Activated CD4-positive, alpha-beta T cell treated with anti-CD3 and anti-CD28 coated beads, Interleukin-2, amount 50 U/mL, for 24 hours (primary cell): ENCODE results near the gene INPP5F.

Source experiments
- DNase-seq, 2 donors: peaks; one replicate each; pipeline ENCODE4 v3.0.0-alpha.2; 2020; ENCODE audit warnings: low read depth in 1 of 2, low spot score in 1 of 2

Gene INPP5F

DNA sequence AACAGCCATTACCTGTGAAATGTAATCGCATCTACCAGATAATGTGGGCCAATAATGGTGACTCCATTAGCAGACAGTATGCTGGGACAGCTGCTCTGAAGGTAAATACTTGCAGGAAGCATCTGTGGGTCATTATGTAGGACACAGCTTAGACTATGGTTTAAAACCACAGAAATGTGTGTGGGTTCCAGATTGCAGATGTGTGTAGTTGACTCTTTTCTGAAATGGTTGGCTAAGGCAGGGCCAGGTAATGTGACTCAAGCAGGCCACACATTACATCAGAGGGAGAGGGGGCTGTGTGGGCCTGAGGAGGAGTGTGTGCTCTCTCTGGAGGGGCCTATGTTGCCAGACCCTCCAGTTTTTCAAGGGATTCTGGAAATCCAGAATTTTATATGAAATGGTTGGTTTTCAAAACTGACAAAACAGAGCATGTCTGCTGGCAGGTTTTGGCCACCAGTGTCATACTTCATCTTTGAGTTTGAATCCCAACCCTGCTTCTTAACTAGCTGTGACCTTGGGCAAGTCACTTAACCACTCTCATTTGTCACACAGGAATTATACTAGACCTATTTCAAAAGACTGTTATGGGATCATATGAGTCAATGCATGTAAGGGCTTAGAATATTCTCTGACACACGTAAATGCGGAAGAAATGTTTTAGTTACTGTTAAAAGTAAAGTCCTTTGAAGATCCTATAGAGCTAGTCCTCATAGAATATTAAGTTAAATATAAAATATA, 82.3 kb downstream of the INPP5F start:
- no peak for DNase-seq

- no peak for DNase-seq
Measured at GRCh38 chr10:119811122-119811521, 85.3 kb downstream of the INPP5F start.

DNA sequence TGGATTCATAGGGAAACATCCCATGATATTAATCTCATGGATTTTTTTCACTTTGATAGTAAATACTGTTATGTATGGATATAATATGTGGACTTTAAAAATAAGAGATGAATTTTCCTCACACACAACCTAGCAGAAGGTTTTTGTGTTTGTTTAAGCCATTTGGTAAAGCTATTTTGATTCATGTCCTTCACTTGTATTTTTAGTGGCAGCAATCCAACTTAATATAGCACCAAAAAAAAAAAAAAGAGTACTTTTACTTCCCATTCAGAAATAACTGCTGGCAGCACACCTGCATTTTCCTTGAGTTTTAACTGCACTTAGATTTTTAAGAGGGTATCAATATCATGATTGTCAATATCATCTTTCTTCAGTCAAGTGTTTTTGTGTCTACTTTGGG, 86.8 kb downstream of the INPP5F start:
- no peak for DNase-seq

DNA sequence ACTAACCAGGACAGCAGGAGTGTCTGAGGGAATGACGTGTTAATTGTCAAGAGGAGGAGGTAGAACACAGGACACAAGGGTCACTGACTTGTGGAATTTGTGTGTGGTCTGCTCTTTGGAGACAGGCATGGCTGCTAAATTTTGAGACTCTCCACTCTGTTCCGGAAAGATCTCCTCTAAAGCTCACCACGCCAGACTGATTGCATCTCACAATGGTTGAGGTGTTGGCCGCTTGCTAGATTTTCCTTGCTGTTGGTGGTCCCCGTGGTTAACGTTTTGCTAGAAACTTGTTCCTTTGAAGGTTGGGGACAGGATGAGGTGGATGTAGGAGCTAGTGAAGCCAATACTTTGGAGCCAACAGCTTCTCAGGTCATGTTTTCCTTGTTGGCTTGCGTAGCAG, 89.8 kb downstream of the INPP5F start:
- no peak for DNase-seq

- no peak for DNase-seq
Measured at GRCh38 chr10:119817991-119818888, 92.4 kb downstream of the INPP5F start.

DNA sequence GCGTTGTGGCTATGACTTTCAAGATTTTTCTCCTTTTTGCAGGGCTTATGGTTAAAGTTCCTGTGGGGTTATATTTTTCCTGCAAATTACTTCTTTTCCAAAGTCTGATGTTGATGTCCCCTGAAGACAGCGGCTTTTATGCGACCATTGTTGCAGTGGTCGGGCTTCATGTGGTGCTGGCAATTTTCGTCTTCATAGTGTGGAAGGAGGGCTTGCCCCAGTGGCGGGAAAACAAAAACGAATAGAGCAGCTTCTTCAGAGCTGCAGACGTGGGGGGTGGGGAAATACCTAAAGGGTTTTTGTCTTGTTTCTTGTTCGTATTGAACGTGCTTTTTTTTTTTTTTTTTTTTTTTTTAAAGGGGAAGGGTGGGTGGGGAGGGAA, 93.0 kb downstream of the INPP5F start:
- no peak for DNase-seq

DNA sequence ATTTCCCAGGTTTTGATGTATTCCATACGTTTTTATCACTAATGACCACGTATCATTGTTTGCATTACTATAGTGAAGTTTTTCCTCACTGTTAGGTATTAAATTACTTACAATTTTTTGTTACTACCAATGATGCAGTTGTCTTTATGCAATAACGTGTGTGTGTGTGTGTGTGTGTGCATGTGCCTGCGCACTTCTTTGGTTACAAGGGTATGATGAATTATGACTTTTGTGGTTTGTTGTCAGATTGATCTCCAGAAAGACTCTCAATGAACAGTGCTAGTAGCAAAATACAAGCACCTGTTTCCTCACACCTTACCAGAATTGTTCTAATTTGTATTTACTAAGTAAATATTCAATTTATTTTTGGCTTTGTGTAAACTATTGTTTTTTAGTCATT, 95.3 kb downstream of the INPP5F start:
- no peak for DNase-seq

DNA sequence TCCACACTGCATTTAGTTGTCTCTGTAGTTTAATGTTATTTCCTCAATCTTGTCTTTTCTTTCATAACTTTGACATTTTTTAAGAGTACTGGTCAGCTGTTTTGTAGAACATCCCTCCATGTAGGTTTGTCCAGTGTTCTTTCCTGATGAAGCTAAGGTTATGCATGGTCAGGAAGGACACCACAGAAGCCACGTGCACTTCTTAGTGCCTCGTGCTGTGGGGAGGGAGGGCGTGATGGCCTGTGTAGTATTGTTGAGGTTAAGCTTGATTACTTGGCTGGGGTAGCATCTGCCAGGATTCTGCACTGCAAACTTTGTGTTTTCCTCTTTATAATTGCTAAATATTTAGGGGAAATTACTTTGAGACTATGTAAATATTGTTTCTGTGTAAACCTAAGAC, 98.4 kb downstream of the INPP5F start:
- DNase-seq, result no peak

DNA sequence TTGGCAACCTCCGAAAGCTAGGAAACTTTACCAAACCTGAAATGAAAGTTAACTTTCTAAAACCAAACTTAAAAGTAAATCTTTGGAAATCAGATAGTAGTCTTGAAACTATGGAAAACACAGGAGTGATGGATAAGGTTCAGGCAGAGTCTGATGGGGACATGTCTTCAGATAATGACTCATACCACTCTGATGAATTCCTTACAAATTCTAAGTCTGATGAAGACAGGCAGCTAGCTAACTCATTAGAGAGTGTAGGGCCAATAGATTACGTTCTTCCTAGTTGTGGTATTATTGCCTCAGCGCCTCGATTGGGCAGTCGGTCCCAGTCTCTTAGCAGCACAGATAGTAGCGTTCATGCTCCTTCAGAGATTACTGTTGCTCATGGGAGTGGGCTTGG, 100.9 kb downstream of the INPP5F start:
- DNase-seq, result no peak

- DNase-seq, result no peak
Measured at GRCh38 chr10:119827430-119827829, 101.6 kb downstream of the INPP5F start.

- DNase-seq, result no peak
Measured at GRCh38 chr10:119829429-119829828, 103.6 kb downstream of the INPP5F start.

DNA sequence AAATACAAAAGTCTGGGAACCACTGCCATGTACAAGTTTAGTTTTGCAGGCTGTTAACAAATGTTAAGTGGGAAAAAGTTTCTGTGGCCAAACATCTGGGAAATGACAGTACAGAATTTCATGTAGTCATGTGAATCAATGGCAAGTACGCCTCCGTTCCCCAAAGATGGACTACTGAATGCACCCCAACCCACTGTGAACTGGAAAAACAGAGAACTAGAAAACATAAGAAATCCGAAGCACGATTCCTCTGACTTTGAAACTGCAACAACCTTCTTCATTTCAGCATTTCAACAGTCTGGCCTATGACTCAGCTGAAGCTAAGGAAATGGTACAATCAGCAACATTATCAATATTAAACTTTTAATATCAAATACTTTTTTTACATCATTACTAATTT, 105.0 kb downstream of the INPP5F start:
- no peak for DNase-seq

- no peak for DNase-seq
Measured at GRCh38 chr10:119831656-119832055, 105.8 kb downstream of the INPP5F start.

DNA sequence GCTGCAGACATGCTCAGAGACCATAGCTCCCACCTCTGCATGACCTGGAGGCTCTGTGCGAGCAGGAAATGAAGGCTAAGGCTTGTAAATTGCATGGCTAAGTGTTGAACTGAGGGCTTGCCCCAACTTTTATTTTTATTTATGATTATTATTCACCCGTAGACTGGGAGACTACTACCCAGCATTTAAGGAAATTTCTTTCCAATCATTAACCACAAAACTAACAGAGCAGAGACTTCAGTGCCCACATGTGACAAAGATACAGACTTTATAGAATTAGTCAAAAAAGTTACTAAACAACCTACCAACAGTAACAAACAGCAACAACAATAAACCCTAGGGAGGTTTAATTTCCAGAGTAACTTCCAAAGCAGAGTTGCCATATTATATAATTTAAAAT, 107.1 kb downstream of the INPP5F start:
- no peak for DNase-seq

GRCh38 chr10:119834188-119834587, 108.3 kb downstream of the INPP5F start:
- peak in 1 of 2 donors; percentile 35 for DNase-seq

DNA sequence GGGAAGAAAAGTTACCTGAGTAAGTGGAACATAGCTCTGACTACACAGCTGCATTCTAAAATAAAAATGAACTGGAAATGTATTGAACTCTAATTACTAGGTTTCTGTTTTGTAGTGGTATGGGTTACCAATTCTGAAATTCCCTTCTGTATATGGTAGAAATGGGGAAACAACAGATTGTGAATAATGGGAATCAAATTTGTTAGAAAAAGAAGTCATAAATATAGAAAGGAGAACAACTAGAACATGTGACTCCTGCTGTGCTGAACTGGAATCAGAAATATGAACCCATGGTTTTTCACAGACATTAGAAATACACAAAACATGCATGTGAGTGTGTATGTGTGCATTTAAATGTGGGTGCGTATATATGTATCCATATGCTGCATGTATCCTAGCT, 119.8 kb downstream of the INPP5F start:
- no peak for DNase-seq

DNA sequence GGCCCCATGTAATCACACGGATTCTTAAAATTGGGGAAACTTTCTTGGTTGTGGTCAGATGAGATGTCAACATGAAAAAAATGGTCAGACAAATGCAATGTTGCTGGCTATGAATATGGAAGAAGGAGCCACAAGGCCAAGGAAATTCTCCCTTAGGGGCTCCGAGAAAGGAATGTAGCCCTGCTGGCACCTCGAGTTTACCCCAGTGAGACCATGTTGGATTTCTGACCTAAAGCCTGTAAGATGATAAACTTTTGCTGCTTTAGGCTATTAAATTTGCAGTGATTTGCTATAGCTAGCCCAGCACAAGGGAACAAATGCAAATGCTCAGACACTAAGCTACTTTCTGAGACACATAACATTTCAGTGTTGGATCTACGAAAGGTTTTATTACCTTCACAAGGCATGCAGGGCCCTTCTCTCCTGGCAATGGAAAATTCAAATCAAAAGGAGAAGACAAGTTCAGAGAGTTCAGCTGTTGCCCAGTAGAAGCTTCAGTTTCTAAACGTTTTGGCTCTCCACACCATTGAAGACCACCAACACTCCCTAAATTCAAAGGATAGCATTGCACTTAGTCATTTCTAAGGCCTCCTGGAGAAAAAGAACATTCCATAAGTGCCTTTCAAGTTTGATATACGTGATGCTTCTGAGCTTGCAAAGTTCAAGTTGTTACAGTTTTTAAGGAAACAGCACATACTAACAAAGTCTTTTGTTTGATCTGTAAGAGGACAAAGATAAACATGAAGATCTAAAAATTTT, 123.4 kb downstream of the INPP5F start:
- no peak for DNase-seq

DNA sequence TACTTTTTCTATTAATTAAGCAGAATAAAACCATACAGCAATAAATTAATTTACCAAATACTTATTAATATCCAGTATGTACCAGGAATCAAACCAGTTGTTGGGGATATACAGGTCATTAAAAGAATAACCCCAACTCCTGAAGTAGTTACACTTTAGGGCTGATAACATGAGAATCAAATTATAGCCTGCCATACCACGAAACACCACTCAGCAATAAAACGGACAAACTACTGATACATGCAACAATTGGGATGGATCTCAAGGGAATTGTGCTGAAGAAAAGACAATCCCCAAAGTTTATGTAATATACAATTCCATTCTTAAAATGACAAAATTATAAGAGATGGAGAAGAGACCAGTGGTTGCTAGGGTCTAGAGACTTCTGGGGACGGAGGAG, 124.1 kb downstream of the INPP5F start:
- DNase-seq, result no peak

GRCh38 chr10:119852277-119852676, 126.4 kb downstream of the INPP5F start:
- DNase-seq, result no peak

- no peak for DNase-seq
Measured at GRCh38 chr10:119852822-119853221, 127.0 kb downstream of the INPP5F start.

- no peak for DNase-seq
Measured at GRCh38 chr10:119853574-119853973, 127.7 kb downstream of the INPP5F start.

DNA sequence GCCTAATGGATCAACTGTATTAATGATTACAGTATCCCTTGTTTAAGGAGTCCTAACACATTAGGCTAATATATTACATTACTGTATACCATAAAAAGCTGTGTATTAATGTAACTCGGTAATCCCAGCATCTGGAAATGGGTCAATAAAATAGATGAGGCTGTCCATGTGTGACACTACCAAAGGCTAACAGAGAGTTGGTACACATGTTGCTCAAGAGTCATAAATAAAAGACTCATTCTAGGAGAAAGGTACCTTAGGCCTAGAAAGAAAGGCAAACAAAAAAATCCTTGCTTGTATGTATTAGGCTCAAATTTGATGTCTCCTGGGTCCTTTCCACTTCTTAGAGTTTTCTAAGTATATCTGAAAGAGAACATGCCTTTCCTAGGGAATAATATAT, 132.2 kb downstream of the INPP5F start:
- DNase-seq, result no peak
